HL-60 (cell line): ENCODE data around the gene SMIM24.

ENCODE experiments used
- GABPA ChIP-seq: IDR thresholded peaks from 2 replicates; pipeline ENCODE4 v1.6.1; 2012; ENCODE audit warnings: low read depth
- POLR2AphosphoS5 ChIP-seq: IDR thresholded peaks from 2 replicates; pipeline ENCODE4 v1.6.1; 2012; ENCODE audit warnings: low read depth
- TF ChIP-seq, protein P1 (sequence below): IDR thresholded peaks from one replicate; pipeline ENCODE4 v1.5.1; 2011; ENCODE audit warnings: low read length, control low read depth, inconsistent platforms; ENCODE audit not compliant: insufficient read depth

DNA sequence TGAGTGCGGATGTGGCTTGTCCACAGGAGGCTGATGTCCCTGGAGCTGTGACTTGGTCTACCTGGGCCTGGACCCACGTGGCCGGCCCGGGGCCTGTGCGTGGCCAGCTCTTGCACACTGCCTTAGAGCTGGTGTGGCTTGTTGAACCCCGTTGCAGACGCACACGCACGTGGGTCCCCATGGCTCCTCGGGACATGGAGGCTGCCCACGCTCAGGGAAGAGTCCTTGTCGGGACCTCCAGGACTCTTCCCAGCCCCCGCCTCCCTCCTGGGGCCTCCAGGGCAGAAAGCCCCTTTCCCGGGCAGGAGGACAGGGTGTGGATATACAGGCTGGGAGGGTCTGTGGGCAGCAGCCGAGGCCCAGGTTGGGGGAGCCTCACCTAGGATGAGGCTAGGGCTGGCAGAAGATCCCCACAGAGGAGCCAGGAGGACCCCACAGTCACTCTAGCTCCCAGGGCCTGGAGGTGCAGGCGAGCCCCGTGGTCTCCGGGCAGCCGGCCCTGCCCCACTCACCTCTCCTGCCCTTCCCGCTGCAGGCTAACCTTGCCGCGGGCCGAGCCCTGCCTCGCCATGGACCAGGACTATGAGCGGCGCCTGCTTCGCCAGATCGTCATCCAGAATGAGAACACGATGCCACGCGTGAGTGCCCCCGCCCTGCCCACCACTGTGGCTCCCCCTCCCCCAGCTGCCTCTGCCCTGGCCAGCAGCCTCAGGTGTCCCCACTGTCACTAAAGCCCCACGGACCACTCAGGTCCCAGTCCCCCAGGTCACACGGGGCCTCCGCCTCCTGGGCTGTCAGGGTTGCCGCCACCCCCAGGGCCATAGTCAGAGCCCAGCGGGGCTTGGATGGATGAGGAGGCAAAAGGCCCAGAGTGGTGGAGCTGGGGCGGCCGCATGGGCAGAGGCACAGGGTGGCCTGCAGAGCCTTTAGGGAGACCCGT is 42.4 kb upstream of the SMIM24 start:
- TF ChIP-seq, protein P1, sequence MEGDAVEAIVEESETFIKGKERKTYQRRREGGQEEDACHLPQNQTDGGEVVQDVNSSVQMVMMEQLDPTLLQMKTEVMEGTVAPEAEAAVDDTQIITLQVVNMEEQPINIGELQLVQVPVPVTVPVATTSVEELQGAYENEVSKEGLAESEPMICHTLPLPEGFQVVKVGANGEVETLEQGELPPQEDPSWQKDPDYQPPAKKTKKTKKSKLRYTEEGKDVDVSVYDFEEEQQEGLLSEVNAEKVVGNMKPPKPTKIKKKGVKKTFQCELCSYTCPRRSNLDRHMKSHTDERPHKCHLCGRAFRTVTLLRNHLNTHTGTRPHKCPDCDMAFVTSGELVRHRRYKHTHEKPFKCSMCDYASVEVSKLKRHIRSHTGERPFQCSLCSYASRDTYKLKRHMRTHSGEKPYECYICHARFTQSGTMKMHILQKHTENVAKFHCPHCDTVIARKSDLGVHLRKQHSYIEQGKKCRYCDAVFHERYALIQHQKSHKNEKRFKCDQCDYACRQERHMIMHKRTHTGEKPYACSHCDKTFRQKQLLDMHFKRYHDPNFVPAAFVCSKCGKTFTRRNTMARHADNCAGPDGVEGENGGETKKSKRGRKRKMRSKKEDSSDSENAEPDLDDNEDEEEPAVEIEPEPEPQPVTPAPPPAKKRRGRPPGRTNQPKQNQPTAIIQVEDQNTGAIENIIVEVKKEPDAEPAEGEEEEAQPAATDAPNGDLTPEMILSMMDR = no peak
- TF ChIP-seq POLR2AphosphoS5 (no peak), GABPA (no peak)
